ENCODE measurements around the gene SPTBN2. TPM values are rescaled to one million over a fixed set of nuclear protein-coding genes. Genes with fewer than 3 reads are reported as not detected.

The SPTBN2 gene
- polyA plus RNA-seq: not detected

GRCh38 chr11:66728693-66729385, at the start of gene SPTBN2:
SPTBN2 (minus strand) TSS chr11:66729216; CDS start chr11:66721240, 7,976 bp downstream.
- peaks cover 38% of the 10 kb centered on the region for H3K27me3 Mint-ChIP-seq
- H3K4me3 Mint-ChIP-seq: peak within 1 kb of the TSS; percentile 75 to 98 (median 88)
- H3K4me1 Mint-ChIP-seq: peaks cover 9 to 18% (median 11%) of the 10 kb centered on the region in 3 donors
- H3K27ac Mint-ChIP-seq: peak within 1 kb of the TSS in 2 of 3 donors; percentile 5 to 93
- H3K36me3 Mint-ChIP-seq: no peaks in the 10 kb centered on the region
- no peaks in the 10 kb centered on the region for H3K9me3 Mint-ChIP-seq

GRCh38 chr11:66768818-66769217, 39.8 kb upstream of the SPTBN2 start:
- H3K36me3 Mint-ChIP-seq: peaks cover 8% of the 10 kb centered on the region
- peaks cover 0 to 11% (median 2%) of the 10 kb centered on the region in 3 donors for H3K4me1 Mint-ChIP-seq
- H3K9me3 Mint-ChIP-seq: no peaks in the 10 kb centered on the region
- H3K27me3 Mint-ChIP-seq: no peaks in the 10 kb centered on the region
- H3K27ac Mint-ChIP-seq: no peak overlapping the region
- H3K4me3 Mint-ChIP-seq: no peak overlapping the region

- no peaks in the 10 kb centered on the region for H3K9me3 Mint-ChIP-seq
- no peak overlapping the region for H3K4me3 Mint-ChIP-seq
- H3K27me3 Mint-ChIP-seq: no peaks in the 10 kb centered on the region
- peak overlapping the region in 1 of 3 donors; percentile 67 for H3K27ac Mint-ChIP-seq
- H3K36me3 Mint-ChIP-seq: peaks cover 7% of the 10 kb centered on the region
- peaks cover 0 to 6% (median 0%) of the 10 kb centered on the region in 3 donors for H3K4me1 Mint-ChIP-seq
Observed at GRCh38 chr11:66768088-66768521, 39.1 kb upstream of the SPTBN2 start.

GRCh38 chr11:66767666-66768065, 38.6 kb upstream of the SPTBN2 start:
- peaks cover 5% of the 10 kb centered on the region for H3K36me3 Mint-ChIP-seq
- no peaks in the 10 kb centered on the region for H3K9me3 Mint-ChIP-seq
- no peak overlapping the region for H3K4me3 Mint-ChIP-seq
- no peaks in the 10 kb centered on the region for H3K27me3 Mint-ChIP-seq
- H3K4me1 Mint-ChIP-seq: peaks cover 0 to 6% (median 0%) of the 10 kb centered on the region in 3 donors
- H3K27ac Mint-ChIP-seq: peak overlapping the region in 1 of 3 donors; percentile 67

- H3K36me3 Mint-ChIP-seq: peaks cover 8% of the 10 kb centered on the region
- H3K27me3 Mint-ChIP-seq: no peaks in the 10 kb centered on the region
- H3K4me3 Mint-ChIP-seq: no peak overlapping the region
- H3K4me1 Mint-ChIP-seq: peaks cover 0 to 6% (median 0%) of the 10 kb centered on the region in 3 donors
- no peak overlapping the region for H3K27ac Mint-ChIP-seq
- no peaks in the 10 kb centered on the region for H3K9me3 Mint-ChIP-seq
Observed at GRCh38 chr11:66766681-66767080, 37.7 kb upstream of the SPTBN2 start.

- Mint-ChIP-seq H3K4me3 (no peak overlapping the region), H3K27me3 (no peaks in the 10 kb centered on the region), H3K9me3 (no peaks in the 10 kb centered on the region), H3K27ac (no peak overlapping the region), H3K4me1 (peaks cover 0 to 6% (median 0%) of the 10 kb centered on the region in 3 donors), H3K36me3 (peaks cover 12% of the 10 kb centered on the region)
Observed at GRCh38 chr11:66762088-66762487, 33.1 kb upstream of the SPTBN2 start.

- Mint-ChIP-seq H3K4me3 (no peak overlapping the region), H3K9me3 (no peaks in the 10 kb centered on the region), H3K4me1 (peaks cover 10 to 14% (median 12%) of the 10 kb centered on the region in 3 donors), H3K27ac (no peak overlapping the region), H3K36me3 (peaks cover 4% of the 10 kb centered on the region), H3K27me3 (no peaks in the 10 kb centered on the region)
Observed at GRCh38 chr11:66752148-66752547, 23.1 kb upstream of the SPTBN2 start.

- Mint-ChIP-seq H3K4me3 (peak overlapping the region in 2 of 4 donors; percentile 5 to 28), H3K27me3 (no peaks in the 10 kb centered on the region), H3K4me1 (peaks cover 11 to 16% (median 14%) of the 10 kb centered on the region in 3 donors), H3K27ac (no peak overlapping the region), H3K36me3 (peaks cover 3% of the 10 kb centered on the region), H3K9me3 (no peaks in the 10 kb centered on the region)
Observed at GRCh38 chr11:66749091-66749490, 20.1 kb upstream of the SPTBN2 start.

GRCh38 chr11:66747480-66747879, 18.5 kb upstream of the SPTBN2 start:
- H3K36me3 Mint-ChIP-seq: no peaks in the 10 kb centered on the region
- H3K9me3 Mint-ChIP-seq: no peaks in the 10 kb centered on the region
- H3K4me1 Mint-ChIP-seq: peaks cover 11 to 16% (median 14%) of the 10 kb centered on the region in 3 donors
- peak overlapping the region in 2 of 3 donors; percentile 31 to 48 for H3K27ac Mint-ChIP-seq
- H3K27me3 Mint-ChIP-seq: no peaks in the 10 kb centered on the region
- peak overlapping the region in 3 of 4 donors; percentile 12 to 73 (median 47) for H3K4me3 Mint-ChIP-seq

GRCh38 chr11:66745356-66746235, 16.6 kb upstream of the SPTBN2 start:
- no peaks in the 10 kb centered on the region for H3K36me3 Mint-ChIP-seq
- peak overlapping the region; percentile 92 to 98 (median 94) for H3K4me3 Mint-ChIP-seq
- no peaks in the 10 kb centered on the region for H3K27me3 Mint-ChIP-seq
- peaks cover 2 to 8% (median 7%) of the 10 kb centered on the region in 3 donors for H3K9me3 Mint-ChIP-seq
- peak overlapping the region in 2 of 3 donors; percentile 67 to 90 for H3K27ac Mint-ChIP-seq
- peaks cover 9 to 20% (median 16%) of the 10 kb centered on the region in 3 donors for H3K4me1 Mint-ChIP-seq

GRCh38 chr11:66744485-66745355, 15.7 kb upstream of the SPTBN2 start:
- H3K9me3 Mint-ChIP-seq: peaks cover 2 to 8% (median 7%) of the 10 kb centered on the region in 3 donors
- no peaks in the 10 kb centered on the region for H3K27me3 Mint-ChIP-seq
- H3K4me3 Mint-ChIP-seq: peak overlapping the region; percentile 92 to 98 (median 94)
- peaks cover 9 to 20% (median 16%) of the 10 kb centered on the region in 3 donors for H3K4me1 Mint-ChIP-seq
- peak overlapping the region; percentile 71 to 91 (median 90) for H3K27ac Mint-ChIP-seq
- H3K36me3 Mint-ChIP-seq: peaks cover 1% of the 10 kb centered on the region

- H3K4me1 Mint-ChIP-seq: peaks cover 5 to 13% (median 10%) of the 10 kb centered on the region in 3 donors
- H3K9me3 Mint-ChIP-seq: peaks cover 2 to 8% (median 7%) of the 10 kb centered on the region in 3 donors
- no peaks in the 10 kb centered on the region for H3K27me3 Mint-ChIP-seq
- peak overlapping the region in 1 of 3 donors; percentile 90 for H3K27ac Mint-ChIP-seq
- H3K36me3 Mint-ChIP-seq: peaks cover 1% of the 10 kb centered on the region
- peak overlapping the region; percentile 92 to 98 (median 94) for H3K4me3 Mint-ChIP-seq
Observed at GRCh38 chr11:66743271-66743968, 14.4 kb upstream of the SPTBN2 start.

GRCh38 chr11:66741153-66741552, 12.1 kb upstream of the SPTBN2 start:
- Mint-ChIP-seq H3K27ac (no peak overlapping the region), H3K27me3 (no peaks in the 10 kb centered on the region), H3K4me1 (peaks cover 3 to 6% (median 6%) of the 10 kb centered on the region in 3 donors), H3K36me3 (peaks cover 1% of the 10 kb centered on the region), H3K4me3 (peak overlapping the region in 1 of 4 donors; percentile 60), H3K9me3 (peaks cover 2 to 8% (median 7%) of the 10 kb centered on the region in 3 donors)

- H3K4me3 Mint-ChIP-seq: no peak overlapping the region
- H3K27me3 Mint-ChIP-seq: no peaks in the 10 kb centered on the region
- peaks cover 1% of the 10 kb centered on the region for H3K36me3 Mint-ChIP-seq
Observed at GRCh38 chr11:66739983-66740382, 11.0 kb upstream of the SPTBN2 start.

More at GRCh38 chr11:66739983-66740382, 11.0 kb upstream of the SPTBN2 start:
- no peak overlapping the region for H3K27ac Mint-ChIP-seq
- peaks cover 2 to 8% (median 7%) of the 10 kb centered on the region in 3 donors for H3K9me3 Mint-ChIP-seq
- peaks cover 0 to 6% (median 0%) of the 10 kb centered on the region in 3 donors for H3K4me1 Mint-ChIP-seq
